Measurements from ENCODE around the gene TRAF4. TPM values are rescaled to one million over a fixed set of nuclear protein-coding genes. Genes with fewer than 3 reads are reported as not detected.
"Not testable (repeated sequence)": the region's sequence is repeated elsewhere in the genome, so short reads cannot be mapped to it uniquely, and the experiment has no call there.

The TRAF4 gene
- total RNA-seq, 1 experiment from 2014 or later: 38.4 TPM

- no peak for DNase-seq (ENCODE audit: low read depth in 1 of 2, low spot score in 2 of 2)
- Histone ChIP-seq H3K27ac (no peak overlapping the region), H3K9me3 (replicated peaks) (no peaks in the 10 kb centered on the region), H3K4me1 (replicated peaks) (no peaks in the 10 kb centered on the region), H3K27me3 (replicated peaks) (no peaks in the 10 kb centered on the region), H3K36me3 (no peaks in the 10 kb centered on the region), H3K4me3 (no peak overlapping the region)
Measured at GRCh38 chr17:28792877-28793661, 49.3 kb downstream of the TRAF4 start.

GRCh38 chr17:28794846-28795441 is 51.1 kb downstream of the TRAF4 start:
- not testable (repeated sequence) for H3K4me1 ChIP-seq (replicated peaks); H3K27me3 ChIP-seq (replicated peaks); H3K27ac ChIP-seq; H3K36me3 ChIP-seq; H3K9me3 ChIP-seq (replicated peaks); DNase-seq (ENCODE audit: low read depth in 1 of 2, low spot score in 2 of 2); H3K4me3 ChIP-seq

GRCh38 chr17:28796062-28796461 is 52.3 kb downstream of the TRAF4 start:
- no peaks in the 10 kb centered on the region for H3K4me1 ChIP-seq (replicated peaks)
- H3K36me3 ChIP-seq: no peaks in the 10 kb centered on the region; the same call in 1 of the 2 replicates
- H3K27me3 ChIP-seq (replicated peaks): no peaks in the 10 kb centered on the region
- no peaks in the 10 kb centered on the region for H3K9me3 ChIP-seq (replicated peaks)
- DNase-seq (ENCODE audit: low read depth in 1 of 2, low spot score in 2 of 2): no peak
- no peak overlapping the region for H3K4me3 ChIP-seq
- H3K27ac ChIP-seq: no peak overlapping the region

Other genes with a start within 250 kb of the TRAF4 start
- not detected in 2 replicates for gene FOXN1, start 237.7 kb upstream of the TRAF4 start, total RNA-seq (2014; rRNA removed; shearing (Covaris generic))
- gene UNC119, start 191.4 kb upstream of the TRAF4 start, total RNA-seq (2014; rRNA removed; shearing (Covaris generic)): 19.7 and 27.2 TPM in 2 replicates
- 40.8 and 81.8 TPM in 2 replicates for gene PIGS, start 172.5 kb upstream of the TRAF4 start, total RNA-seq (2014; rRNA removed; shearing (Covaris generic))
- gene ALDOC, start 167.1 kb upstream of the TRAF4 start, total RNA-seq (2014; rRNA removed; shearing (Covaris generic)): 6.1 and 9.4 TPM in 2 replicates
- gene SPAG5, start 145.0 kb upstream of the TRAF4 start, total RNA-seq (2014; rRNA removed; shearing (Covaris generic)): 105 and 108 TPM in 2 replicates
- 5.0 TPM in 1 of 2 replicates, not detected in the other for gene RSKR, start 129.8 kb upstream of the TRAF4 start, total RNA-seq (2014; rRNA removed; shearing (Covaris generic))
- gene BLTP2, start 98.9 kb upstream of the TRAF4 start, total RNA-seq (2014; rRNA removed; shearing (Covaris generic)): 52.0 and 58.8 TPM in 2 replicates
- gene SDF2, start 82.1 kb upstream of the TRAF4 start, total RNA-seq (2014; rRNA removed; shearing (Covaris generic)): 59.8 and 125 TPM in 2 replicates
- 25.9 and 39.3 TPM in 2 replicates for gene SUPT6H, start 81.8 kb upstream of the TRAF4 start, total RNA-seq (2014; rRNA removed; shearing (Covaris generic))
- gene PROCA1, start 32.1 kb upstream of the TRAF4 start, total RNA-seq (2014; rRNA removed; shearing (Covaris generic)): 0.53 and 0.69 TPM in 2 replicates
- gene RAB34, start 26.1 kb upstream of the TRAF4 start, total RNA-seq (2014; rRNA removed; shearing (Covaris generic)): 1,039 and 1,435 TPM in 2 replicates
- gene RPL23A, start 24.0 kb upstream of the TRAF4 start, total RNA-seq (2014; rRNA removed; shearing (Covaris generic)): 591 and 789 TPM in 2 replicates
- gene TLCD1, start 17.8 kb upstream of the TRAF4 start, total RNA-seq (2014; rRNA removed; shearing (Covaris generic)): 1.6 TPM in 1 of 2 replicates, not detected in the other
- gene NEK8, start 15.2 kb upstream of the TRAF4 start, total RNA-seq (2014; rRNA removed; shearing (Covaris generic)): 1.1 and 2.2 TPM in 2 replicates
- 5.0 and 5.2 TPM in 2 replicates for gene FAM222B, start 98.8 kb downstream of the TRAF4 start, total RNA-seq (2014; rRNA removed; shearing (Covaris generic))
- gene ERAL1, start 111.0 kb downstream of the TRAF4 start, total RNA-seq (2014; rRNA removed; shearing (Covaris generic)): 32.0 and 55.6 TPM in 2 replicates
- gene FLOT2, start 153.7 kb downstream of the TRAF4 start, total RNA-seq (2014; rRNA removed; shearing (Covaris generic)): 13.4 and 18.3 TPM in 2 replicates
- gene DHRS13, start 159.1 kb downstream of the TRAF4 start, total RNA-seq (2014; rRNA removed; shearing (Covaris generic)): 11.7 and 12.7 TPM in 2 replicates
- 16.7 and 28.5 TPM in 2 replicates for gene PHF12, start 207.5 kb downstream of the TRAF4 start, total RNA-seq (2014; rRNA removed; shearing (Covaris generic))